Liver (tissue), 3 donors: ENCODE results near the gene PRIMA1.

Source experiments
- TAF1 ChIP-seq: conservative IDR thresholded peaks from 2 replicates; pipeline ENCODE4 v1.6.1; 2016; ENCODE audit warnings: antibody characterized with exemption, mild to moderate bottlenecking
- TF ChIP-seq, protein P1 (sequence below): fragments of 150-350 bp; IDR thresholded peaks from 2 replicates; pipeline ENCODE4 v1.5.1; 2017; ENCODE audit warnings: improper control_type of control experiment, low read depth, low read length; ENCODE audit not compliant: missing input control
- TF ChIP-seq, protein P2 (sequence below): IDR thresholded peaks from 2 replicates; pipeline ENCODE4 v1.6.1; 2016; ENCODE audit warnings: antibody characterized with exemption
- donor health status: healthy.
- donor health status: healthy.

DNA sequence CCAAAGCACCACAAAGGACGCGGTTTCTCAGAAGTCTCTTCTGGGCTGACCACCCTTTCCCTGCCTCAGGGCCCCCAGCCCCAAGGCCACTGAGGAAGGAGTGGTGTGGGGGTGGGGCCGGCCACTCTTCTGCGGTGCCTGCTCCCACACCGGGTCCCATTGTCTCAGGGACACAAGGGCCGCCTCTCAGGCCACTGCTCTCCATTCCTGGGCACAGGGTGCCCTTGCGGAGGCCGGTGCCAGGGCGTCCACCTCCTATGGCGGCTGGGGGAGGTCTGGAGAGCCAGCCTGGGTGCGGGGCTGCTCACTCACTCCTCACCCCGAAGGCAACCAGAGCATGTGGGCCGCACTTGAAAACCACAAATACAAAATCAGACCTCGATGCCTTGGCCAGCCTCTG, 44.1 kb downstream of the PRIMA1 start:
- TF ChIP-seq, protein P1, sequence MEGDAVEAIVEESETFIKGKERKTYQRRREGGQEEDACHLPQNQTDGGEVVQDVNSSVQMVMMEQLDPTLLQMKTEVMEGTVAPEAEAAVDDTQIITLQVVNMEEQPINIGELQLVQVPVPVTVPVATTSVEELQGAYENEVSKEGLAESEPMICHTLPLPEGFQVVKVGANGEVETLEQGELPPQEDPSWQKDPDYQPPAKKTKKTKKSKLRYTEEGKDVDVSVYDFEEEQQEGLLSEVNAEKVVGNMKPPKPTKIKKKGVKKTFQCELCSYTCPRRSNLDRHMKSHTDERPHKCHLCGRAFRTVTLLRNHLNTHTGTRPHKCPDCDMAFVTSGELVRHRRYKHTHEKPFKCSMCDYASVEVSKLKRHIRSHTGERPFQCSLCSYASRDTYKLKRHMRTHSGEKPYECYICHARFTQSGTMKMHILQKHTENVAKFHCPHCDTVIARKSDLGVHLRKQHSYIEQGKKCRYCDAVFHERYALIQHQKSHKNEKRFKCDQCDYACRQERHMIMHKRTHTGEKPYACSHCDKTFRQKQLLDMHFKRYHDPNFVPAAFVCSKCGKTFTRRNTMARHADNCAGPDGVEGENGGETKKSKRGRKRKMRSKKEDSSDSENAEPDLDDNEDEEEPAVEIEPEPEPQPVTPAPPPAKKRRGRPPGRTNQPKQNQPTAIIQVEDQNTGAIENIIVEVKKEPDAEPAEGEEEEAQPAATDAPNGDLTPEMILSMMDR, result no peak
- no peak for TF ChIP-seq TAF1
- TF ChIP-seq, protein P2, sequence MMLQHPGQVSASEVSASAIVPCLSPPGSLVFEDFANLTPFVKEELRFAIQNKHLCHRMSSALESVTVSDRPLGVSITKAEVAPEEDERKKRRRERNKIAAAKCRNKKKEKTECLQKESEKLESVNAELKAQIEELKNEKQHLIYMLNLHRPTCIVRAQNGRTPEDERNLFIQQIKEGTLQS, result no peak
